ENCODE results near the gene MPDU1. TPM values are rescaled to one million over a fixed set of nuclear protein-coding genes. Genes with fewer than 3 reads are reported as not detected.

Gene MPDU1
- total and polyA plus RNA-seq, 2 of the 13 experiments (the other 11 are each of a cell fraction or from before 2014, with no cell fraction given) = 112 to 167 TPM

- no peaks in the 10 kb centered on the region; a peak in 2 of 5 replicates for H3K27me3 ChIP-seq (ENCODE audit: control insufficient read depth in 1 of 2, insufficient read depth in 2 of 2, low read length in 2 of 2)
- H2AFZ ChIP-seq (ENCODE audit: low read length) = no peak overlapping the region
- peaks cover 54% of the 10 kb centered on the region for H3K4me1 ChIP-seq (ENCODE audit: insufficient read depth, low read length)
- FAIRE-seq (no peak), DNase-seq (ENCODE audit: low spot score) (no peak), ATAC-seq (peak; percentile 55)
- H4K20me1 ChIP-seq (ENCODE audit: insufficient read depth, low read length) = no peaks in the 10 kb centered on the region
- 50% methylated on average over 20 of the region's 20 CpGs for WGBS (ENCODE audit: low lambda C conversion rate)
- H3K4me2 ChIP-seq (ENCODE audit: low read depth, low read length) = peak overlapping the region; percentile 65
- peak overlapping the region; percentile 55 to 70 (median 65); a peak in 4 of 6 replicates for H3K4me3 ChIP-seq (replicated peaks in 1 of 3; ENCODE audit: insufficient read depth in 1 of 3, low read depth in 2 of 3, low read length in 3 of 3)
- no peaks in the 10 kb centered on the region for H3K36me3 ChIP-seq (replicated peaks in 1 of 2; ENCODE audit: control insufficient read depth in 1 of 2, insufficient read depth in 2 of 2, low read length in 2 of 2)
- no peaks in the 10 kb centered on the region for H3K79me2 ChIP-seq (ENCODE audit: insufficient read depth, low read length)
- intact Hi-C loops (cut with micrococcal nuclease; ENCODE audit: unreplicated experiment) = no loop called here
- no peaks in the 10 kb centered on the region for H3K9me3 ChIP-seq (ENCODE audit: low read length)
- H3K27ac ChIP-seq (ENCODE audit: extremely low read length, insufficient read depth, low read length) = no peak overlapping the region
- H3K9ac ChIP-seq (ENCODE audit: insufficient read depth, low read depth, low read length) = no peak overlapping the region; the same call in 1 of the 2 replicates
- ChIA-PET CTCF (ENCODE audit: low intra/inter-chr PET ratio, low total read pairs) (no interaction called here), POLR2A (interaction anchor here (0.8 to 3.9 kb wide), 3 partner anchors 8 to 198 kb away, joined by 3 to 18 read pairs (median 10); partner anchors contain the start of gene TNFSF13)
- in situ Hi-C loops (cut with HindIII; ENCODE audit: extremely low pct_ligation_motif_present, low pct_unique_long_range_greater_than_20kb) = no loop called here
- BruUV-seq (replicated peaks) = no TSS peak
- TF ChIP-seq ZNF687 (CRISPR knock-in tag; IDR thresholded peaks at IDR 0.05) = peak; percentile 50; the same call in 1 of the 2 replicates
- peak; percentile 15; the same call in 1 of the 2 replicates for TF ChIP-seq ZBTB4 (CRISPR knock-in tag; IDR thresholded peaks at IDR 0.05; ENCODE audit: borderline replicate concordance)
- peak; percentile 52; the same call in 1 of the 2 replicates for TF ChIP-seq HES4 (CRISPR knock-in tag; IDR thresholded peaks at IDR 0.05; ENCODE audit: borderline replicate concordance)
- no peak for TF ChIP-seq NFRKB (IDR thresholded peaks at IDR 0.05)
- TF ChIP-seq, protein P1, sequence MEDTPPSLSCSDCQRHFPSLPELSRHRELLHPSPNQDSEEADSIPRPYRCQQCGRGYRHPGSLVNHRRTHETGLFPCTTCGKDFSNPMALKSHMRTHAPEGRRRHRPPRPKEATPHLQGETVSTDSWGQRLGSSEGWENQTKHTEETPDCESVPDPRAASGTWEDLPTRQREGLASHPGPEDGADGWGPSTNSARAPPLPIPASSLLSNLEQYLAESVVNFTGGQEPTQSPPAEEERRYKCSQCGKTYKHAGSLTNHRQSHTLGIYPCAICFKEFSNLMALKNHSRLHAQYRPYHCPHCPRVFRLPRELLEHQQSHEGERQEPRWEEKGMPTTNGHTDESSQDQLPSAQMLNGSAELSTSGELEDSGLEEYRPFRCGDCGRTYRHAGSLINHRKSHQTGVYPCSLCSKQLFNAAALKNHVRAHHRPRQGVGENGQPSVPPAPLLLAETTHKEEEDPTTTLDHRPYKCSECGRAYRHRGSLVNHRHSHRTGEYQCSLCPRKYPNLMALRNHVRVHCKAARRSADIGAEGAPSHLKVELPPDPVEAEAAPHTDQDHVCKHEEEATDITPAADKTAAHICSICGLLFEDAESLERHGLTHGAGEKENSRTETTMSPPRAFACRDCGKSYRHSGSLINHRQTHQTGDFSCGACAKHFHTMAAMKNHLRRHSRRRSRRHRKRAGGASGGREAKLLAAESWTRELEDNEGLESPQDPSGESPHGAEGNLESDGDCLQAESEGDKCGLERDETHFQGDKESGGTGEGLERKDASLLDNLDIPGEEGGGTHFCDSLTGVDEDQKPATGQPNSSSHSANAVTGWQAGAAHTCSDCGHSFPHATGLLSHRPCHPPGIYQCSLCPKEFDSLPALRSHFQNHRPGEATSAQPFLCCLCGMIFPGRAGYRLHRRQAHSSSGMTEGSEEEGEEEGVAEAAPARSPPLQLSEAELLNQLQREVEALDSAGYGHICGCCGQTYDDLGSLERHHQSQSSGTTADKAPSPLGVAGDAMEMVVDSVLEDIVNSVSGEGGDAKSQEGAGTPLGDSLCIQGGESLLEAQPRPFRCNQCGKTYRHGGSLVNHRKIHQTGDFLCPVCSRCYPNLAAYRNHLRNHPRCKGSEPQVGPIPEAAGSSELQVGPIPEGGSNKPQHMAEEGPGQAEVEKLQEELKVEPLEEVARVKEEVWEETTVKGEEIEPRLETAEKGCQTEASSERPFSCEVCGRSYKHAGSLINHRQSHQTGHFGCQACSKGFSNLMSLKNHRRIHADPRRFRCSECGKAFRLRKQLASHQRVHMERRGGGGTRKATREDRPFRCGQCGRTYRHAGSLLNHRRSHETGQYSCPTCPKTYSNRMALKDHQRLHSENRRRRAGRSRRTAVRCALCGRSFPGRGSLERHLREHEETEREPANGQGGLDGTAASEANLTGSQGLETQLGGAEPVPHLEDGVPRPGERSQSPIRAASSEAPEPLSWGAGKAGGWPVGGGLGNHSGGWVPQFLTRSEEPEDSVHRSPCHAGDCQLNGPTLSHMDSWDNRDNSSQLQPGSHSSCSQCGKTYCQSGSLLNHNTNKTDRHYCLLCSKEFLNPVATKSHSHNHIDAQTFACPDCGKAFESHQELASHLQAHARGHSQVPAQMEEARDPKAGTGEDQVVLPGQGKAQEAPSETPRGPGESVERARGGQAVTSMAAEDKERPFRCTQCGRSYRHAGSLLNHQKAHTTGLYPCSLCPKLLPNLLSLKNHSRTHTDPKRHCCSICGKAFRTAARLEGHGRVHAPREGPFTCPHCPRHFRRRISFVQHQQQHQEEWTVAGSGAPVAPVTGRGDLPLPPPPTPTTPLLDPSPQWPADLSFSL (CRISPR knock-in tag; IDR thresholded peaks at IDR 0.05) = peak; percentile 78
- TF ChIP-seq SAP130 (CRISPR knock-in tag; IDR thresholded peaks at IDR 0.05; ENCODE audit: low read depth) = 0 out of 2 replicates have a peak, but pooled peaks have one; percentile 1
- TF ChIP-seq, protein P2, sequence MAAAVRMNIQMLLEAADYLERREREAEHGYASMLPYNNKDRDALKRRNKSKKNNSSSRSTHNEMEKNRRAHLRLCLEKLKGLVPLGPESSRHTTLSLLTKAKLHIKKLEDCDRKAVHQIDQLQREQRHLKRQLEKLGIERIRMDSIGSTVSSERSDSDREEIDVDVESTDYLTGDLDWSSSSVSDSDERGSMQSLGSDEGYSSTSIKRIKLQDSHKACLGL (CRISPR knock-in tag; IDR thresholded peaks at IDR 0.05) = 0 out of 2 replicates have a peak, but pooled peaks have one; percentile 27
- no peak for TF ChIP-seq ZNF614 (CRISPR knock-in tag; IDR thresholded peaks at IDR 0.05; ENCODE audit: borderline replicate concordance)
Observed at GRCh38 chr17:7549401-7550055, 34.1 kb upstream of the MPDU1 start.

All from HepG2 (cell line).